Measurements from ENCODE around the gene TMEM40.
"Not testable (repeated sequence)": the region's sequence is repeated elsewhere in the genome, so short reads cannot be mapped to it uniquely, and the experiment has no call there.

The TMEM40 gene

DNA sequence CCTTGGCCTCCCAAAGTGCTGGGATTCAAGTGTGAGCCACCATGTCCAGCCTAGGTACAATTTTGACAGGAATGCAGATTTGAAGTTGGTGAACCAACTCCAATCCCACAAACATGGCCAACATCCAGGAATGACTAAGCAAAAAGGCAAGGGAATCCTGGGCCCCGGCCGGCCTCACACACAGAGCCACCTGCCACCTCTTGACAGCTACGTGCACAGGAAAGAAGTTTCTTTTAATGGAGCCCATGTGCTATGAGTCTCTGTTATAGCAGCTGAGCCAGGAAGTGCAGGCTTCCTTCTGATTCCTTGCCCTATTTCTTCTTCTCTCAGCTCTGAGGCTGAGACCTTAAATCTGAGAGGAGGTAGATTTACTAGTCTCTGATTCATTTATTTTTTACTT lies 8.8 kb downstream of the TMEM40 start:
- no peak for DNase-seq

DNA sequence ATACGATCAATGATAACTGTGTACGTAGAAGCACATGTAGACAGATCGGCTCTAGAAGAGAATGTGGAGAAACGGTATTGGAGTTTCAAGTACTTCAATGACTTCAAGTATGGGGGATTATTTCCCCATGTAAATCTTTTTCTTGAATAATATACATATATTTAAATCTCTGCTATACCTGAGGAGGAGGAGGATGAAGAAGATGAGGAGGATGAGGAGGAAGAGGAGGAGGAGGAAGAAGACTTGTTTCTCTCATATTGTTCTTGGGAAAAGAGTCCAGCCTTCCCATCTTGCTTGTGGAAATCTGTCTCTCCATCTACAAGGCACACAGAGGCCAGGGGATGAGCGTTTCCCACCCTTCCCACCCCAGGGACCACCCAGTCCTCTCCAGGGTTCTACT lies 10.6 kb downstream of the TMEM40 start:
- DNase-seq: no peak

DNA sequence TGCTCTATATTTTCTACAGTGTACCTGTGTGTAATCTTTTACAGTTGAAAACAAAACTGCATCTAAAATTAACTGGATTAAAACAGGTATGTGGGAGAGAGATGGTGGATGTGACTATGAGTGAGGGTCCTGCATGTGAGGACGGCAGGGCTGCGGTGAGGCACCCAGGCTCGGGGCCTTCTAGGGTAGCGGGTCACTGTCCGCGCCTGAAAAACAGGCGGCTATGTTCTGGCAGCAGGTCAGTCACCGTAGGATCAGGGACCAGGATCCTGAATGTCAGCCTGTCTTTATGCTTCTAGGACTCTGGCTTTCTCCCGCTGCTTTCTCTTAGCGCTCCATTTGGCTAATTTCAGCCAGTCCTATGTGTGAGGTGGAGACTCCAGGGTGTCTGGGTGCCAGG lies 12.6 kb downstream of the TMEM40 start:
- DNase-seq: no peak

DNA sequence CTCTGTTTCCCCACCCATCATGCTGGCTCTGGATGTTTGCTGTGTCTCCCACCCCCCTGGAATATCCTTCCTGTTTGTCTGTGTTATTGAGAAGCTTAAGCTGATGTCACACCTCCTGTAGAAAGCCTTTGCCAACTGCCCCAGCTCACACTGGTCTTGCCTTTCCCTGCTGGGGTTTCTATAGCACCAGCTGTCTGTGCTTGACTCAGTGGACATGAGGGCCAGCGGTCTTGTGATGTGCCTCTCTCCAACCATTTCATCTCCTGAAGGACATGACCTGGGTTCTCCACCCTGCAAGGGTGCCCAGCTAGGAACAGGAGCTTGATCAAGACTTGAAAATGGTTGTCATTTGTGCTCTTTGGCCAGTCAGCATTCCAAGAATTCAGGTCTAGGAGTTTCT lies 14.7 kb downstream of the TMEM40 start:
- DNase-seq: no peak

DNA sequence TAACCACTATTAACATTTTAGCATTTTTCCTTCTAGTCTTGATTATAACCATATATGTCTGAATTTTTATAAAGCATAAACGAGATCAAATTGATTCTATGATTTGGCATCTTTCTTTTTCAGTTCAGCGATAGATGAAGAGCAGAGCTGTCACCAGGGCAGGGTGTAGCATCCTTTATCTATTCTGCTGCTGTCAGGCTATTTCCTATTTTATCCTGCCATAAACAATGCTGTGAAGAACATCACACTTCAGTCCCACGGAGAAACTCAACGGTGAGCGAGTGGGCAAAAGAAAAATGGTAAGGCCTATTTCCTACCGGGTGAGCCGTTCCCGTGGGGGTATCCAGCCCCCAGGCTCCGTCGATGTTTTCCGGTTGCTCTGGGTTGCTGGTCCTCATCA lies 15.5 kb downstream of the TMEM40 start:
- DNase-seq: no peak

DNA sequence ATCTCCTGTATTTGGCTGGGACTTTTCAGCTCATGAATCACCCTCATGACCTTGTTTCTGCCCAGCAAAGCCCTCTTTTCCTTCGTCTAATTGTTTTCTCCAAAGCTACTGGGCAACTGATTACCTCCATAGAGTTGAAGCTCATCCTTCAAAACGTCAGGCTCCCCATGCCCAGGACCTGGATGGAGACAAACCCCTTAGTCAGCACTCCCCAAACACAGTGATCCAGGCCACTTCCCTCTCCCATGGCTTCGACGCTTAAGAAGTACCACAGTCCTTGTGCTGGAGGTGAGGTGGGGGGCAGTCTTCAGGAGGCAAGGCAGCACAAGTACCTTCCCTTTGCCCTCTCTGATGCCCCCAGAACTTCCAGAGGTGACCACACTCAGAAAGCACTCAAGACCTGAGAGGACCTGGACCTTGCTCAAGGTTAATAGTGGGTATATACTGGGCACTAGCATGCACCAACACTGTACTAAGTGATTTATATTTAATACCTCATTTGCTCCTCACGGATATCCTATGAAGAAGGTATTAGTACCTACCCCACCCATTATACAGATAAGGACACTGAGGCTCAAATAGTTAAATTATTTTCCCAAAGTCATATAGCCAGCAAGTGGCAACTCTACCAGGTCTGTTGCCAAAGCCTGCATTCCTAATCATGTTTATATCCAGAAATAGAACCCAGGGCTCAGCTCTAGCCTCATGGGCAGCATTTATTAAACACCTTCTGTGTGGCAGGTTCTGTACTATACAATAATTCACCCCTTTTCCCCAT lies 16.5 kb downstream of the TMEM40 start:
- DNase-seq: no peak

- no peak for DNase-seq
Observed at GRCh38 chr3:12741209-12741608, 17.9 kb downstream of the TMEM40 start.

DNA sequence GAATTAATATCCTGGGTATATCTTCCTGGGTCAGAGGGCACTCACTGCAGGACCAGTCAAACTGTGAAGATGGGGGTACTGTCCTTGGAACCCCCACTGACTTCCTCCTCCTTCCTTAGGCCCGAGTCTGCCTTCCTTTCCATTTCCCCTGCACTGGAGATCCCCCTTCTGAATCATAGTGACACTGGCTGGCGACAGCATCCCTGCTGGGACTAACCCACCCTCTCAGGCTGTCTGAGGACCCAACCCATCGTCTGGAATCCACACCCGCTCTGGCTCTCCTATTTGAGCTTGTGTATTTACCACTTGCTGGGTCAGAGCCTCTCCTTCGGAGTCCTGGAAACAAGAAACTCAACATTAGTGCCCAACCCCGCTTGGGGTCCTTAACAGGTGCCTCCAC lies 21.2 kb downstream of the TMEM40 start:
- no peak for DNase-seq

DNA sequence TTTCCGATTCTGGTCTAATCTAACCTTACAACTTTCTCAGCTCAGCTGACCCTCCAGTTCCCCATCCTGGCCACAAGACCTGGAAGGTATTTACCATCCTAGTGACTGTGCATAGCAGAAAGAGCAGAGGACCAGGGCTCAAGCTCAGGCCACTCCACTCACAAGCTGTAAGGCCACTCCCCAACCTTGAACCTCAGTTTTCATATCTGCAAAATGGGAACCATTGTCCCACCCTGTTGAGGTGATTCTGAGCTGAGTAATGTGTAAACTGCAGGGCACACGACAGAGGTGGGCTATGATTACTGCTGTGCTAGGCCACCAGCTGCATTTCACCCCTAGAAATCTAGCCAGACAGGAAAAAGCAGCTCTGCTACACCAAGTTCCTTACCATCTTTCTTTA lies 21.7 kb downstream of the TMEM40 start:
- no peak for DNase-seq

GRCh38 chr3:12734960-12735359 lies 24.1 kb downstream of the TMEM40 start:
- DNase-seq: no peak

DNA sequence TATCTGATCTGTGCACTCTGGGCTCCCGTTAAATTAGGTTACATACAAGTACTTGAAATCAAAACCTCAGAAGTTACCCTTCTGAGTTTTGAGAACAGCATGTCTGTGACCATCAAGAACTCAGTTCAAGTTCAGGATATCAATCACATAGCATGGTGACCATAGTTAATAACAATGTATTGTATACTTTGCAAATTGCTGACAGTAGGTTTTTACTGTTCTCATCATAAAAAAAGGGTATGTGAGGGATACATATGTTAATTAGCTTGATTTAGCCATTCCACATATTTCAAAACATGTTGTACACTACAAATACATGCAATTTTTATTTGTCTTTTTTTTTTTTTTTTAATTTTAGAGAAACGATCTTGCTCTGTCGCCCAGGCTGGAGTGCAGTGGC lies 25.5 kb downstream of the TMEM40 start:
- no peak for DNase-seq

DNA sequence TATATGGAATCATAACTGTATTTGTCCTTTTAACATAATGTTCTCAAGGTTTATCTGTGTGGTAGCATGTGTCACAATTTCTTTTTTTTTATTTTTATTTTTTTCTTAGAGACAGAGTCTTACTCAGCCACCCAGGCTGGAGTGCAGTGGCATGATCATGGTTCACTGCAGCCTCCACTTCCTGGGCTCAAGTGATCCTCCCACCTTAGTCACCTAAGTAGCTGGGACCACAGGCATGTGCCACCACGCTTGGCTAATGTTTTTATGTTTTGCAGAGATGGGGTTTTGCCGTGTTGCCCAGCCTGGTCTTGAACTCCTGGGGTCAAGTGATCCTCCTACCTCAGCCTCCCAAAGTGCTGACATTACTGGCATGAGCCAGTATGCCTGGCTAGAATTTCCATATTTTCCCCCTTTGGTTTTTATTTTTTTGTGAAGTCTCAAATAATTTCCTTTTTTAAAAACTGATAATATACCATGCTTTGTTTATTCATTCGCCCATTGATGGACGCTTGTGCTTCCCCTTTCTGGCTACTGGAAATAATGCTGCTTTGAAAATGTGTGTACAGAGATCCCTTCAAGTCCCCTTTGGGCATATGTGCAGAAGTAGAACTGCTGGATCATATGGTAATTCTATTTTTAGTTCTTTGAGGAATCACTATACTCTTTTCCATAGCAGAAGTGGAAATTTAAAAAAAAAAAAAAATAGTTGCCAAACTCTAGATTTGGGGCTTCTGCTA lies 28.4 kb downstream of the TMEM40 start:
- DNase-seq: no peak

- no peak for DNase-seq
Observed at GRCh38 chr3:12729051-12729651, 29.9 kb downstream of the TMEM40 start.

DNA sequence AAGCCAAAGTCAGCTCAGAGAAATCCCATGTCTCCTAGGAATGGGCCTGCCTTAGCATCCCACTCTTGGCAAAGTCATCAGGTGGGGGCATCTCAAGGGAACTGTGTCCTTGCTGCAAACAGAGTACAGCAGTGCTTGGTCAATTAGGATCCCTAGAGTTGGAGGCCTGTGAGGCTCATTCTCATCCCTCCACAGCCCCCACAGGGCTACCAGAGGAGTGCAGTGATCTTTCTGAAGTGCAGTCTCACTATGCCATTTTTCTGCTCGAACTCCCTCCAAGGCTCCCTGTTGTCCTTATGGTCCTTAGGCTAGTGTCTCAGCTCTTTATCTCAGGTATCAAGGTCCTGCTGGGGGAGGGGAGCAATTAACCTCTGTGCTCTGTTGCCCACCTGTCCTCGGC lies 31.1 kb downstream of the TMEM40 start:
- no peak for DNase-seq

DNA sequence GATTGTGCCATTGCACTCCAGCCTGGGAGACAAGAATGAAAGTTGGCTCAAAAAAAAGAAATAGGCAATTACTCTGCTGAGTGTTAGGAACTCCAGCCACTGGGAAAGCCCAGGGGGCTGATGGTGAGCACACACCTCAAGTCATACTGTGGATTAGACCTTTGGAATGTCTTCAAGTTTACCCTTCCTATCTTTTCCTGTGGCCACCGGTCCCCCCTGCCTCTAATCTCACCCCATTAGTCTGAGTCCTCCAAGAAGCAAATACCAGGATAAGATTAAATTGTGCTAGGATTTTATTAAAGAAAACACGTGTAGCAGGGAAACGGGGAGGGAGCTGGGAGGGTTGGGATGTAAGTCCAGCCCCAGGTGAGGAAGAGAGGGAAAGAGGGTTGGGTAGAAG lies 31.6 kb downstream of the TMEM40 start:
- DNase-seq: no peak

DNA sequence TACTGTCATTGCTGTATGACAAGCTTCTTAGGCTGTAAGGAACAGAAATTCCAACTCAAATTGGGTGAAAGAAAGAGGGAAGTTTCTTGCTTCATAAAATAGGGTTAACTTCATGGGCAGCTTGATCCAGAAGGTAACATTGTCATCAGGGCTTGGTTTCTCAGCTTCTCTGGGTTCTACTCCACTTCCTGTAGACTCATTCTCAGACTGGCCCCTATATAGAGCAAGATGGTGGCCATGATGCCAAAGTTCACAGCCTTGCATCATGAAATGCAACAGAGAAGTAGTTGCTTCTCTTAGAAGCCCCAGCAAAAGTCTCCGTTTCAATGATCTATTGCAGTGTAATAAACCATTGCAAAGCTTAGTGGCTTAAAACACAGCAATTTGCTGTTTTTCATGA lies 33.6 kb downstream of the TMEM40 start:
- DNase-seq: no peak

GRCh38 chr3:12724794-12725193 lies 34.3 kb downstream of the TMEM40 start:
- peak; percentile 9 for DNase-seq

- DNase-seq: not testable (repeated sequence)
Observed at GRCh38 chr3:12723362-12723761, 35.7 kb downstream of the TMEM40 start.

DNA sequence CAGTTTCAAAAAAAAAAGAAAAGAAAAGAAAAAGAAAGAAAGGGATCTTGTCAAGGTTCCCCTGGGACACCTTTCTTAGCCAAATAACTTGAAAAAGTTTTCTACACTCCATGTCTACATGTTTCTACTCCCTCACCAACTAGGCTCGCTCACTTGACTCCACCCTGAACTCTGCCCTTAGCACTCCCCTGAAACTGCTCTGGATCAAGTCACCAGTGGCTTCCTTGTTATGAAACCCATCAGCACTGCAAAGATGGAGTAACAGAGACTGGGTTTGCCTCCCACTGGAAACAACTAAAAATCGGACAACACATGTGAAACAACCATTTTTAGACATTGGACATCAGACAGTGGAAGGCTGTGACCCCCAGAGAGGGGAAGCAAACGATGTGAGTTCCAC lies 36.8 kb downstream of the TMEM40 start:
- no peak for DNase-seq

DNA sequence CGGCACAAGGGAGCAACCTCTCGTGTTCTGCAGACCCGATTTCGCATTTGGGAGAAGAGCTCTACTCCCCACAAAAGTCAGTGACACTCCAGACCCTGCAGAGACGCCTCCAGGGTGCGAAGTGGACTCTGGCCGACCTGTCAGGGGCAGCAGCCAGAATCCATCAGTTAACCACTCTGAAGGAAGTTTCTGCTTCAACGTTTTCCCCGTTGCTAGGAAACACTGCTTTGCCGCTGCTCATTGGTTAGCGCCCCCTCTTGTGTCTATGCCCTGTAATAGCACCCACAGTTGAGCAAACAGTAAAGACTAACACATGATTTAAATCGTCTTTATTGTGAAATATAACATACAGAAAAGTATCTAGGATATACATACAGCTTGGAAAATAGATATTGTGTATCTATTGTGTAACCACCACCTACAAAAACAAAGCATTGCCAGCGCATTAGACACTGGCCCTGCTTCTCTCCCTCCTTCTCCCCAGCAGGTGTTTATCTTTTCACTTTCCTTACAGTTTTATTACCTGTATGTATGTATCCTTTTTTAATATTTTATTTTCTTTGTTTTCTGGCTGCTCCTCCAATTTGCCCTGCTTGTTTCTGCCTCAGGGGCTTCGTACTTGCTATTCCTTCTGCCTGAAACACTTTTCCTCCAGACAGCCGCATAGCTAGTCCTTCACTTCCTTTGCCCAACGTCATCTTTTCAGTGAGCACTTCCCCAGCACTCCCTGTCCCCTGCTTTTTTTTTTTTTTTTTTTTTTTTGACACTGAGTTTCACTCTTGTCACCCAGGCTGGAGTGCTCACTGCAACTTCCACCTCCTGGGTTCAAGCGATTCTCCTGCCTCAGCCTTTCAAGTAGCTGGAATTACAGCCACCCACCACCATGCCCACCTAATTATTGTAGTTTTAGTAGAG lies 38.8 kb downstream of the TMEM40 start:
- DNase-seq: peak; percentile 86

GRCh38 chr3:12719541-12719940 lies 39.5 kb downstream of the TMEM40 start:
- no peak for DNase-seq

DNA sequence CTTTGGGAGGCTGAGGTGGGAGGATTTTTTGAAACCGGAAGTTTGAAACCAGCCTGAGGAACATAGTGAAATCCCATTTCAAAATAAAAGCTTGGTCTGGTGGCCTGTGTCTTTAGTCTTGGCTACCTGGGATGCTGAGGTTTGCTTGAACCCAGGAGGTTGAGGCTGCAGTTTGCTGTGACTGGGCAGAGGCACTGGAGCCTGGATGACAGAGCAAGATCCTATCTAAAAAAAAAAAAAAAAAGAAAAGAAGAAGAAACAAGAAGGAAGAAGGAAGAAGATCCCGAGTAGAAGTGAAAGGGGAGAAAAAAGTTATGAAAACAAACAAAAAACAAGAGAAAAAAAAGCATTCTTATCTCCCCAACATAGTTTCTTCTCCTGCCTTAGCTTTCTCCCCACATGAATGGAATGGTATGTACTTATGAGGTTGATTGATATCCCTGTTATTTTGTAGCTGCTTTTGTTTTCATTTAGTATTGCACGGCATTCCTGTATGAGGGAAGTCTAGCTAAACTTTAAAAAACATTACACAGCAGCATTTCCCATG lies 42.4 kb downstream of the TMEM40 start:
- no peak for DNase-seq

DNA sequence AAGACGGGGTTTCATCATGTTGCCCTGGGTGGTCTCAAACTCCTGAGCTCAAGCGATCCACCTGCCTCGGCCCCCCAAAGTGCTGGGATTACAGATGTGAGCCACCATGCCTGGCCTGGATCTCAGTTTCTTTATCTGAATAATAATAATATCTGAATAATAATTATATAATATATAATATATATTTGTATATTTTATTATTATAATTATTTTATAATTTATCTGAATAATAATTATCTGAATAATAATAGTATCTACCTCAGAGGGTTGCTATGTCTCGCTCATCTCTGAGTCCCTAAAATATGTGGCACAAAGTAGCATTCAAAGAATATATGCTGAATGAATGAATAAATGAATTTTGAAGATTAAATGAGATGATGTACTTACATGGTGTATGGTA lies 44.8 kb downstream of the TMEM40 start:
- DNase-seq: no peak
